ENCODE data around the gene TMPRSS13. TPM values are rescaled to one million over a fixed set of nuclear protein-coding genes. Genes with fewer than 3 reads are reported as not detected.

TMPRSS13 gene
- total RNA-seq, 4 donors from 2014 or later: not detected

- Histone ChIP-seq H3K9me3 (no peaks in the 10 kb centered on the region), H3K27ac (replicated peaks in 1 of 4) (no peak overlapping the region), H3K4me1 (peaks cover 0 to 4% (median 0%) of the 10 kb centered on the region in 4 donors), H3K27me3 (peaks cover 0 to 9% (median 0%) of the 10 kb centered on the region in 4 donors), H3K36me3 (no peaks in the 10 kb centered on the region), H3K4me3 (no peak overlapping the region)
- no peak for DNase-seq (ENCODE audit: extremely low spot score)
- intact Hi-C loops (cut with DNase I): no loop called here
- WGBS: 88% methylated on average over 7 of the region's 17 CpGs
- no peak for TF ChIP-seq POLR2A (IDR thresholded peaks at IDR 0.05; ENCODE audit: low read depth)
- no peak for TF ChIP-seq EP300 (IDR thresholded peaks at IDR 0.05)
- TF ChIP-seq CTCF (IDR thresholded peaks at IDR 0.05): no peak
- TF ChIP-seq POLR2AphosphoS5 (IDR thresholded peaks at IDR 0.05): no peak
Measured at GRCh38 chr11:117918366-117919255, 10.6 kb downstream of the TMPRSS13 start.

- Histone ChIP-seq H3K4me1 (peaks cover 0 to 4% (median 0%) of the 10 kb centered on the region in 4 donors), H3K4me3 (no peak overlapping the region), H3K36me3 (no peaks in the 10 kb centered on the region), H3K27ac (replicated peaks in 1 of 4) (no peak overlapping the region), H3K9me3 (no peaks in the 10 kb centered on the region), H3K27me3 (peaks cover 0 to 9% (median 0%) of the 10 kb centered on the region in 4 donors)
- DNase-seq (ENCODE audit: extremely low spot score): no peak
- TF ChIP-seq EP300 (IDR thresholded peaks at IDR 0.05) (no peak), POLR2A (IDR thresholded peaks at IDR 0.05; ENCODE audit: low read depth) (no peak), POLR2AphosphoS5 (IDR thresholded peaks at IDR 0.05) (no peak), CTCF (IDR thresholded peaks at IDR 0.05) (no peak)
- intact Hi-C loops (cut with DNase I): no loop called here
- WGBS: 100% methylated on average over 3 of the region's 5 CpGs
Measured at GRCh38 chr11:117917591-117918151, 11.5 kb downstream of the TMPRSS13 start.

GRCh38 chr11:117916956-117917355, 12.2 kb downstream of the TMPRSS13 start:
- no peak for DNase-seq (ENCODE audit: extremely low spot score)
- Histone ChIP-seq H3K27me3 (peaks cover 0 to 9% (median 0%) of the 10 kb centered on the region in 4 donors), H3K4me1 (peaks cover 0 to 4% (median 0%) of the 10 kb centered on the region in 4 donors), H3K27ac (replicated peaks in 1 of 4) (no peak overlapping the region), H3K9me3 (no peaks in the 10 kb centered on the region), H3K4me3 (no peak overlapping the region), H3K36me3 (no peaks in the 10 kb centered on the region)
- intact Hi-C loops (cut with DNase I): no loop called here
- WGBS: 88% methylated on average over 11 of the region's 11 CpGs
- TF ChIP-seq EP300 (IDR thresholded peaks at IDR 0.05): no peak
- no peak for TF ChIP-seq POLR2AphosphoS5 (IDR thresholded peaks at IDR 0.05)
- TF ChIP-seq CTCF (IDR thresholded peaks at IDR 0.05): no peak
- no peak for TF ChIP-seq POLR2A (IDR thresholded peaks at IDR 0.05; ENCODE audit: low read depth)

GRCh38 chr11:117915672-117916235, 13.4 kb downstream of the TMPRSS13 start:
- Histone ChIP-seq H3K36me3 (no peaks in the 10 kb centered on the region), H3K9me3 (no peaks in the 10 kb centered on the region), H3K27ac (replicated peaks in 1 of 4) (no peak overlapping the region), H3K27me3 (peaks cover 0 to 19% (median 0%) of the 10 kb centered on the region in 4 donors), H3K4me3 (no peak overlapping the region), H3K4me1 (peaks cover 0 to 4% (median 0%) of the 10 kb centered on the region in 4 donors)
- intact Hi-C loops (cut with DNase I): no loop called here
- DNase-seq (ENCODE audit: extremely low spot score): no peak
- whole genome bisulfite sequencing: 83% methylated on average over 8 of the region's 9 CpGs
- no peak for TF ChIP-seq CTCF (IDR thresholded peaks at IDR 0.05)
- no peak for TF ChIP-seq EP300 (IDR thresholded peaks at IDR 0.05)
- no peak for TF ChIP-seq POLR2A (IDR thresholded peaks at IDR 0.05; ENCODE audit: low read depth)
- no peak for TF ChIP-seq POLR2AphosphoS5 (IDR thresholded peaks at IDR 0.05)
